BE2C (cell line): ENCODE results near the gene SLC25A4.

Experiments used
- DNase-seq: peaks from one replicate; pipeline ENCODE4 v3.0.0-alpha.2; 2020
- H3K27me3 ChIP-seq: fragments of 250-450 bp; sonication (Bioruptor Pico); 2 replicates; pipeline ENCODE4 v1.5.1; 2020; ENCODE audit warnings: mild to moderate bottlenecking
- H3K36me3 ChIP-seq: fragments of 250-450 bp; sonication (Bioruptor Pico); 2 replicates; pipeline ENCODE4 v1.5.1; 2020; ENCODE audit warnings: mild to moderate bottlenecking
- H3K4me1 ChIP-seq: fragments of 250-450 bp; sonication (Bioruptor Pico); 2 replicates; pipeline ENCODE4 v1.5.1; 2020
- H3K4me3 ChIP-seq: 2 replicates; pipeline ENCODE4 v1.5.1; 2011; ENCODE audit warnings: low read depth, low read length
- H3K9me3 ChIP-seq: fragments of 250-450 bp; sonication (Bioruptor Pico); 2 replicates; pipeline ENCODE4 v1.5.1; 2020
- CTCF ChIP-seq: IDR thresholded peaks from 2 replicates; pipeline ENCODE4 v1.5.1; 2012; ENCODE audit warnings: mild to moderate bottlenecking, low read depth, low read length

SLC25A4 gene

GRCh38 chr4:185182239-185182638 is 39.2 kb downstream of the SLC25A4 start:
- DNase-seq, result no peak
- Histone ChIP-seq H3K27me3 (no peaks in the 10 kb centered on the region), H3K4me1 (0 out of 2 replicates have a peak, but pooled peaks cover 3% of the 10 kb centered on the region), H3K9me3 (no peaks in the 10 kb centered on the region; the same call in 1 of the 2 replicates), H3K4me3 (no peak overlapping the region), H3K36me3 (peaks cover 3% of the 10 kb centered on the region; the same call in 1 of the 2 replicates)
- no peak for TF ChIP-seq CTCF

- peak; percentile 90 for DNase-seq
- no peak overlapping the region for H3K4me3 ChIP-seq
- TF ChIP-seq CTCF, result peak; percentile 90
- peaks cover 4% of the 10 kb centered on the region for H3K36me3 ChIP-seq
- H3K27me3 ChIP-seq, result no peaks in the 10 kb centered on the region
- H3K9me3 ChIP-seq, result no peaks in the 10 kb centered on the region; the same call in 1 of the 2 replicates
- 0 out of 2 replicates have a peak, but pooled peaks cover 3% of the 10 kb centered on the region for H3K4me1 ChIP-seq
These were observed 40.7 kb downstream of the SLC25A4 start for GRCh38 chr4:185183622-185184281.

GRCh38 chr4:185186769-185187168 is 43.7 kb downstream of the SLC25A4 start:
- Histone ChIP-seq H3K9me3 (no peaks in the 10 kb centered on the region), H3K4me1 (0 out of 2 replicates have a peak, but pooled peaks cover 3% of the 10 kb centered on the region), H3K27me3 (no peaks in the 10 kb centered on the region), H3K36me3 (peaks cover 23% of the 10 kb centered on the region), H3K4me3 (no peak overlapping the region)
- TF ChIP-seq CTCF, result no peak
- no peak for DNase-seq

GRCh38 chr4:185189606-185190305 is 46.7 kb downstream of the SLC25A4 start:
- no peak for TF ChIP-seq CTCF
- DNase-seq, result no peak
- no peaks in the 10 kb centered on the region for H3K9me3 ChIP-seq
- peaks cover 21% of the 10 kb centered on the region for H3K36me3 ChIP-seq
- no peaks in the 10 kb centered on the region for H3K27me3 ChIP-seq
- H3K4me3 ChIP-seq, result no peak overlapping the region
- no peaks in the 10 kb centered on the region for H3K4me1 ChIP-seq

- H3K4me1 ChIP-seq, result no peaks in the 10 kb centered on the region
- DNase-seq, result no peak
- H3K27me3 ChIP-seq, result no peaks in the 10 kb centered on the region
- no peaks in the 10 kb centered on the region for H3K9me3 ChIP-seq
- no peak overlapping the region for H3K4me3 ChIP-seq
- no peak for TF ChIP-seq CTCF
- peaks cover 21% of the 10 kb centered on the region for H3K36me3 ChIP-seq
These were observed 47.3 kb downstream of the SLC25A4 start for GRCh38 chr4:185190306-185190856.

- no peak overlapping the region for H3K4me3 ChIP-seq
- no peaks in the 10 kb centered on the region for H3K9me3 ChIP-seq
- H3K36me3 ChIP-seq, result peaks cover 21% of the 10 kb centered on the region
- no peaks in the 10 kb centered on the region for H3K27me3 ChIP-seq
- no peaks in the 10 kb centered on the region for H3K4me1 ChIP-seq
- no peak for TF ChIP-seq CTCF
- no peak for DNase-seq
These were observed 49.0 kb downstream of the SLC25A4 start for GRCh38 chr4:185192059-185192458.
